HEK293 (cell line): ENCODE data around the gene SLC5A10.
"Not testable (repeated sequence)": the region's sequence is repeated elsewhere in the genome, so short reads cannot be mapped to it uniquely, and the experiment has no call there.

Experiments
- CTCF ChIA-PET: fragments of 350-600 bp; formaldehyde crosslinking; extraction: SDS; loops from one replicate; lab custom pipeline; 2021; ENCODE audit warnings: antibody characterized with exemption; lab: Yijun Ruan, JAX
- POLR2A ChIA-PET: fragments of 300-600 bp; formaldehyde crosslinking; extraction: SDS; loops from one replicate; lab custom pipeline; 2020; ENCODE audit warnings: antibody characterized with exemption, inconsistent platforms; lab: Yijun Ruan, JAX
- H3K27ac ChIP-seq: fragments of 200-500 bp; sonication (Bioruptor generic); 2 replicates; pipeline ENCODE4 v1.5.1; 2014; ENCODE audit warnings: low read depth, low read length, control low read depth, inconsistent platforms; ENCODE audit errors: extremely low read depth
- H3K36me3 ChIP-seq, 2 experiments: fragments of 200-500 bp in 1 of 2; sonication (Bioruptor generic) in 1 of 2; 1 replicate in 1 of 2; 2 replicates in 1 of 2; pipeline ENCODE4 v1.5.1; 2014 to 2017; ENCODE audit warnings: inconsistent platforms in 2 of 2, low read length in 2 of 2; ENCODE audit not compliant: control insufficient read depth in 2 of 2, insufficient read depth in 1 of 2
- H3K4me1 ChIP-seq: fragments of 200-500 bp; sonication (Bioruptor generic); 2 replicates; pipeline ENCODE4 v1.5.1; 2014; ENCODE audit warnings: mild to moderate bottlenecking, low read length, inconsistent platforms; ENCODE audit not compliant: control insufficient read depth, insufficient read depth
- H3K4me3 ChIP-seq: 2 replicates; pipeline ENCODE4 v1.5.1; 2011; ENCODE audit warnings: low read depth, mild to moderate bottlenecking, control low read depth, low read length, moderate library complexity
- H3K9me3 ChIP-seq: fragments of 200-500 bp; sonication (Bioruptor generic); 2 replicates; pipeline ENCODE4 v1.5.1; 2014; ENCODE audit warnings: low read depth, low read length, inconsistent platforms; ENCODE audit not compliant: control insufficient read depth, insufficient read depth
- EGR2 ChIP-seq: fragments of 450-650 bp; formaldehyde crosslinking; IDR thresholded peaks from 2 replicates; pipeline ENCODE4 v1.5.1; 2016; ENCODE audit warnings: low read depth, missing biosample characterization, missing genetic modification characterization
- GFI1B ChIP-seq: fragments of 450-650 bp; formaldehyde crosslinking; IDR thresholded peaks from 2 replicates; pipeline ENCODE4 v1.5.1; 2016; ENCODE audit warnings: missing biosample characterization, missing genetic modification characterization
- GLIS2 ChIP-seq: fragments of 450-650 bp; formaldehyde crosslinking; IDR thresholded peaks from 2 replicates; pipeline ENCODE4 v1.5.1; 2016; ENCODE audit warnings: missing biosample characterization, missing genetic modification characterization
- HOXD13 ChIP-seq: sonication (generic); formaldehyde crosslinking; IDR thresholded peaks from 2 replicates; pipeline ENCODE4 v1.8.0; 2022; ENCODE audit warnings: missing genetic modification reagents, borderline replicate concordance
- WT1 ChIP-seq: fragments of 450-650 bp; formaldehyde crosslinking; IDR thresholded peaks from 2 replicates; pipeline ENCODE4 v1.5.1; 2016; ENCODE audit warnings: missing biosample characterization, missing genetic modification characterization
- YY2 ChIP-seq: fragments of 450-650 bp; formaldehyde crosslinking; IDR thresholded peaks from 2 replicates; pipeline ENCODE4 v1.5.1; 2016; ENCODE audit warnings: missing biosample characterization, missing genetic modification characterization
- ZBTB20 ChIP-seq: fragments of 450-650 bp; formaldehyde crosslinking; IDR thresholded peaks from 2 replicates; pipeline ENCODE4 v1.5.1; 2016; ENCODE audit warnings: missing biosample characterization, missing genetic modification characterization
- ZBTB21 ChIP-seq: fragments of 450-650 bp; formaldehyde crosslinking; IDR thresholded peaks from 2 replicates; pipeline ENCODE4 v1.5.1; 2017; ENCODE audit warnings: missing biosample characterization, missing genetic modification characterization
- ZFP69B ChIP-seq: fragments of 450-650 bp; formaldehyde crosslinking; IDR thresholded peaks from 2 replicates; pipeline ENCODE4 v1.5.1; 2016; ENCODE audit warnings: missing biosample characterization, missing genetic modification characterization
- ZNF121 ChIP-seq: fragments of 450-650 bp; formaldehyde crosslinking; IDR thresholded peaks from 2 replicates; pipeline ENCODE4 v1.5.1; 2016; ENCODE audit warnings: missing biosample characterization, missing genetic modification characterization
- ZNF2 ChIP-seq: fragments of 450-650 bp; formaldehyde crosslinking; IDR thresholded peaks from 2 replicates; pipeline ENCODE4 v1.5.1; 2016; ENCODE audit warnings: missing biosample characterization, missing genetic modification characterization
- ZNF341 ChIP-seq: fragments of 450-650 bp; formaldehyde crosslinking; IDR thresholded peaks from 2 replicates; pipeline ENCODE4; 2016; ENCODE audit warnings: low read depth, missing biosample characterization, missing genetic modification characterization
- ZNF391 ChIP-seq: fragments of 450-650 bp; formaldehyde crosslinking; IDR thresholded peaks from 2 replicates; pipeline ENCODE4 v1.5.1; 2016; ENCODE audit warnings: low read depth, missing biosample characterization, missing genetic modification characterization, borderline replicate concordance
- ZNF561 ChIP-seq: fragments of 450-650 bp; IDR thresholded peaks from 2 replicates; pipeline ENCODE4 v1.5.1; 2018; ENCODE audit warnings: missing biosample characterization, missing genetic modification characterization, borderline replicate concordance
- ZNF623 ChIP-seq: fragments of 450-650 bp; formaldehyde crosslinking; IDR thresholded peaks from 2 replicates; pipeline ENCODE4 v1.5.1; 2016; ENCODE audit warnings: missing biosample characterization, missing genetic modification characterization
- ZNF660 ChIP-seq: fragments of 450-650 bp; IDR thresholded peaks from 2 replicates; pipeline ENCODE4 v1.5.1; 2018; ENCODE audit warnings: missing biosample characterization, mild to moderate bottlenecking, missing genetic modification characterization
- ZNF677 ChIP-seq: fragments of 450-650 bp; IDR thresholded peaks from 2 replicates; pipeline ENCODE4 v1.5.0; 2018; ENCODE audit warnings: missing biosample characterization, mild to moderate bottlenecking, missing genetic modification characterization, moderate library complexity
- ZNF76 ChIP-seq: fragments of 450-650 bp; formaldehyde crosslinking; IDR thresholded peaks from 2 replicates; pipeline ENCODE4; 2016; ENCODE audit warnings: low read depth, missing biosample characterization, missing genetic modification characterization, borderline replicate concordance
- ZSCAN30 ChIP-seq: fragments of 450-650 bp; IDR thresholded peaks from 2 replicates; pipeline ENCODE4 v1.5.1; 2018; ENCODE audit warnings: missing biosample characterization, mild to moderate bottlenecking, missing genetic modification characterization, moderate library complexity
- TF ChIP-seq, protein P1 (sequence below): fragments of 450-650 bp; formaldehyde crosslinking; IDR thresholded peaks from 2 replicates; pipeline ENCODE4 v1.5.1; 2016; ENCODE audit warnings: missing biosample characterization, missing genetic modification characterization
- TF ChIP-seq, protein P2 (sequence below): fragments of 450-650 bp; formaldehyde crosslinking; IDR thresholded peaks from 2 replicates; pipeline ENCODE4 v1.5.1; 2016; ENCODE audit warnings: missing biosample characterization, missing genetic modification characterization
- TF ChIP-seq, protein P3 (sequence below): fragments of 450-650 bp; formaldehyde crosslinking; IDR thresholded peaks from 2 replicates; pipeline ENCODE4 v1.5.1; 2016; ENCODE audit warnings: missing biosample characterization, missing genetic modification characterization
- TF ChIP-seq, protein P4 (sequence below): fragments of 450-650 bp; formaldehyde crosslinking; IDR thresholded peaks from 2 replicates; pipeline ENCODE4 v1.5.1; 2017; ENCODE audit warnings: missing biosample characterization, missing genetic modification characterization
- TF ChIP-seq, protein P5 (sequence below): fragments of 450-650 bp; formaldehyde crosslinking; IDR thresholded peaks from 2 replicates; pipeline ENCODE4 v1.5.1; 2016; ENCODE audit warnings: missing biosample characterization, missing genetic modification characterization
- TF ChIP-seq, protein P6 (sequence below): sonication (generic); formaldehyde crosslinking; IDR thresholded peaks from 2 replicates; pipeline ENCODE4 v1.8.1; 2022; ENCODE audit warnings: mild to moderate bottlenecking, moderate library complexity, missing genetic modification reagents

Gene SLC5A10

DNA sequence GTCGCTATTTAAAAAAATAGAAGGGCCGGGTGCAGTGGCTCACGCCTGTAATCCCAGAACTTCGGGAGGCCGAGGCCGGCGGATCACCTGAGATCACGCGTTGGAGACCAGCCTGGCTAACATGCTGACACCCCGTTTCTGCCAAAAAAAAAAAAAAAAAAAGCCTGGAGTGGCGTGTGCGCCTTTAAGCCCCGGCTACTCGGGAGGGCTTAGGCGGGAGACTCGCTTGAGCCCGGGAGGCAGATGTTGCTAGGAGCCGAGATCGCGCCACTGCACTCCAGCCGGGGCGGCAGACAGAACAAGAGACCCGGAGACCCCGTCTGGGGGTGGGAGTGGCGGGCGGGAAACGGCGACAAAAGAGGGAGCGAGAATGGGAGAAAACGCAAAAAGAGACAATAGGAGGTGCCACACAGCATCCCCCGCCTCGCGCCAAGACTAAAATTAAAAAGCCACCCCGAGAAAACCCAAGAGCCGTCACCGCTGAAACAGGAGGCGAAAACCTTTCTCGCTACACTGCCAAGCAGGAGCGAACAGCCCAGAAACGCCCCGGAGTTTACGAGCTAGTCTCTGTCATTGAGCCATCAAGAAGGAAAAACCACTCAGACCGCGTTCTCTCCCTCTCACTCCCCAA is 111.5 kb downstream of the SLC5A10 start:
- CTCF ChIA-PET, H3K4me1 ChIP-seq, H3K4me3 ChIP-seq, H3K9me3 ChIP-seq, H3K36me3 ChIP-seq: not testable (repeated sequence)
- POLR2A ChIA-PET: interaction anchor here (0.6 kb wide), 4 partner anchors 66 to 315 kb away, joined by 3 to 8 read pairs (median 3); partner anchors contain the start of gene MAPK7
- peak overlapping the region; percentile 46; the same call in 1 of the 2 replicates for H3K27ac ChIP-seq
- TF ChIP-seq ZNF623 (tag by site-specific recombination) (peak; percentile 37), YY2 (tag by site-specific recombination) (0 out of 2 replicates have a peak, but pooled peaks have one; percentile 71), GFI1B (tag by site-specific recombination) (peak; percentile 88), ZNF391 (peak; percentile 93; the same call in 1 of the 2 replicates), ZNF561 (tag by site-specific recombination) (peak; percentile 89), HOXD13 (CRISPR knock-in tag) (peak; percentile 88), ZNF677 (tag by site-specific recombination) (peak; percentile 78; the same call in 1 of the 2 replicates), ZSCAN30 (tag by site-specific recombination) (peak; percentile 99), ZNF76 (tag by site-specific recombination) (peak; percentile 70), ZFP69B (tag by site-specific recombination) (peak; percentile 83), ZNF660 (peak; percentile 100), ZNF2 (tag by site-specific recombination) (peak; percentile 92; the same call in 1 of the 2 replicates), ZNF121 (tag by site-specific recombination) (peak; percentile 50; the same call in 1 of the 2 replicates), ZBTB21 (tag by site-specific recombination) (0 out of 2 replicates have a peak, but pooled peaks have one; percentile 43), ZNF341 (tag by site-specific recombination) (peak; percentile 92), GLIS2 (tag by site-specific recombination) (peak; percentile 95), WT1 (peak; percentile 83), EGR2 (tag by site-specific recombination) (peak; percentile 65), ZBTB20 (tag by site-specific recombination) (peak; percentile 95)
- TF ChIP-seq, protein P1, sequence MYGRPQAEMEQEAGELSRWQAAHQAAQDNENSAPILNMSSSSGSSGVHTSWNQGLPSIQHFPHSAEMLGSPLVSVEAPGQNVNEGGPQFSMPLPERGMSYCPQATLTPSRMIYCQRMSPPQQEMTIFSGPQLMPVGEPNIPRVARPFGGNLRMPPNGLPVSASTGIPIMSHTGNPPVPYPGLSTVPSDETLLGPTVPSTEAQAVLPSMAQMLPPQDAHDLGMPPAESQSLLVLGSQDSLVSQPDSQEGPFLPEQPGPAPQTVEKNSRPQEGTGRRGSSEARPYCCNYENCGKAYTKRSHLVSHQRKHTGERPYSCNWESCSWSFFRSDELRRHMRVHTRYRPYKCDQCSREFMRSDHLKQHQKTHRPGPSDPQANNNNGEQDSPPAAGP (tag by site-specific recombination): peak; percentile 90; the same call in 1 of the 2 replicates
- TF ChIP-seq, protein P2, sequence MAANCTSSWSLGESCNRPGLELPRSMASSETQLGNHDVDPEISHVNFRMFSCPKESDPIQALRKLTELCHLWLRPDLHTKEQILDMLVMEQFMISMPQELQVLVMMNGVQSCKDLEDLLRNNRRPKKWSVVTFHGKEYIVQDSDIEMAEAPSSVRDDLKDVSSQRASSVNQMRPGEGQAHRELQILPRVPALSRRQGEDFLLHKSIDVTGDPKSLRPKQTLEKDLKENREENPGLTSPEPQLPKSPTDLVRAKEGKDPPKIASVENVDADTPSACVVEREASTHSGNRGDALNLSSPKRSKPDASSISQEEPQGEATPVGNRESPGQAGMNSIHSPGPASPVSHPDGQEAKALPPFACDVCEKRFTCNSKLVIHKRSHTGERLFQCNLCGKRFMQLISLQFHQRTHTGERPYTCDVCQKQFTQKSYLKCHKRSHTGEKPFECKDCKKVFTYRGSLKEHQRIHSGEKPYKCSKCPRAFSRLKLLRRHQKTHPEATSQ (tag by site-specific recombination): 0 out of 2 replicates have a peak, but pooled peaks have one; percentile 58
- TF ChIP-seq, protein P3, sequence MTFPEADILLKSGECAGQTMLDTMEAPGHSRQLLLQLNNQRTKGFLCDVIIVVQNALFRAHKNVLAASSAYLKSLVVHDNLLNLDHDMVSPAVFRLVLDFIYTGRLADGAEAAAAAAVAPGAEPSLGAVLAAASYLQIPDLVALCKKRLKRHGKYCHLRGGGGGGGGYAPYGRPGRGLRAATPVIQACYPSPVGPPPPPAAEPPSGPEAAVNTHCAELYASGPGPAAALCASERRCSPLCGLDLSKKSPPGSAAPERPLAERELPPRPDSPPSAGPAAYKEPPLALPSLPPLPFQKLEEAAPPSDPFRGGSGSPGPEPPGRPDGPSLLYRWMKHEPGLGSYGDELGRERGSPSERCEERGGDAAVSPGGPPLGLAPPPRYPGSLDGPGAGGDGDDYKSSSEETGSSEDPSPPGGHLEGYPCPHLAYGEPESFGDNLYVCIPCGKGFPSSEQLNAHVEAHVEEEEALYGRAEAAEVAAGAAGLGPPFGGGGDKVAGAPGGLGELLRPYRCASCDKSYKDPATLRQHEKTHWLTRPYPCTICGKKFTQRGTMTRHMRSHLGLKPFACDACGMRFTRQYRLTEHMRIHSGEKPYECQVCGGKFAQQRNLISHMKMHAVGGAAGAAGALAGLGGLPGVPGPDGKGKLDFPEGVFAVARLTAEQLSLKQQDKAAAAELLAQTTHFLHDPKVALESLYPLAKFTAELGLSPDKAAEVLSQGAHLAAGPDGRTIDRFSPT (tag by site-specific recombination): peak; percentile 99
- TF ChIP-seq, protein P4, sequence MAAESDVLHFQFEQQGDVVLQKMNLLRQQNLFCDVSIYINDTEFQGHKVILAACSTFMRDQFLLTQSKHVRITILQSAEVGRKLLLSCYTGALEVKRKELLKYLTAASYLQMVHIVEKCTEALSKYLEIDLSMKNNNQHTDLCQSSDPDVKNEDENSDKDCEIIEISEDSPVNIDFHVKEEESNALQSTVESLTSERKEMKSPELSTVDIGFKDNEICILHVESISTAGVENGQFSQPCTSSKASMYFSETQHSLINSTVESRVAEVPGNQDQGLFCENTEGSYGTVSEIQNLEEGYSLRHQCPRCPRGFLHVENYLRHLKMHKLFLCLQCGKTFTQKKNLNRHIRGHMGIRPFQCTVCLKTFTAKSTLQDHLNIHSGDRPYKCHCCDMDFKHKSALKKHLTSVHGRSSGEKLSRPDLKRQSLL (tag by site-specific recombination): peak; percentile 92; the same call in 1 of the 2 replicates
- TF ChIP-seq, protein P5, sequence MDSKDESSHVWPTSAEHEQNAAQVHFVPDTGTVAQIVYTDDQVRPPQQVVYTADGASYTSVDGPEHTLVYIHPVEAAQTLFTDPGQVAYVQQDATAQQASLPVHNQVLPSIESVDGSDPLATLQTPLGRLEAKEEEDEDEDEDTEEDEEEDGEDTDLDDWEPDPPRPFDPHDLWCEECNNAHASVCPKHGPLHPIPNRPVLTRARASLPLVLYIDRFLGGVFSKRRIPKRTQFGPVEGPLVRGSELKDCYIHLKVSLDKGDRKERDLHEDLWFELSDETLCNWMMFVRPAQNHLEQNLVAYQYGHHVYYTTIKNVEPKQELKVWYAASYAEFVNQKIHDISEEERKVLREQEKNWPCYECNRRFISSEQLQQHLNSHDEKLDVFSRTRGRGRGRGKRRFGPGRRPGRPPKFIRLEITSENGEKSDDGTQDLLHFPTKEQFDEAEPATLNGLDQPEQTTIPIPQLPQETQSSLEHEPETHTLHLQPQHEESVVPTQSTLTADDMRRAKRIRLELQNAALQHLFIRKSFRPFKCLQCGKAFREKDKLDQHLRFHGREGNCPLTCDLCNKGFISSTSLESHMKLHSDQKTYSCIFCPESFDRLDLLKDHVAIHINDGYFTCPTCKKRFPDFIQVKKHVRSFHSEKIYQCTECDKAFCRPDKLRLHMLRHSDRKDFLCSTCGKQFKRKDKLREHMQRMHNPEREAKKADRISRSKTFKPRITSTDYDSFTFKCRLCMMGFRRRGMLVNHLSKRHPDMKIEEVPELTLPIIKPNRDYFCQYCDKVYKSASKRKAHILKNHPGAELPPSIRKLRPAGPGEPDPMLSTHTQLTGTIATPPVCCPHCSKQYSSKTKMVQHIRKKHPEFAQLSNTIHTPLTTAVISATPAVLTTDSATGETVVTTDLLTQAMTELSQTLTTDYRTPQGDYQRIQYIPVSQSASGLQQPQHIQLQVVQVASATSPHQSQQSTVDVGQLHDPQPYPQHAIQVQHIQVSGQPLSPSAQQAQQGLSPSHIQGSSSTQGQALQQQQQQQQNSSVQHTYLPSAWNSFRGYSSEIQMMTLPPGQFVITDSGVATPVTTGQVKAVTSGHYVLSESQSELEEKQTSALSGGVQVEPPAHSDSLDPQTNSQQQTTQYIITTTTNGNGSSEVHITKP (tag by site-specific recombination): peak; percentile 72
- TF ChIP-seq, protein P6, sequence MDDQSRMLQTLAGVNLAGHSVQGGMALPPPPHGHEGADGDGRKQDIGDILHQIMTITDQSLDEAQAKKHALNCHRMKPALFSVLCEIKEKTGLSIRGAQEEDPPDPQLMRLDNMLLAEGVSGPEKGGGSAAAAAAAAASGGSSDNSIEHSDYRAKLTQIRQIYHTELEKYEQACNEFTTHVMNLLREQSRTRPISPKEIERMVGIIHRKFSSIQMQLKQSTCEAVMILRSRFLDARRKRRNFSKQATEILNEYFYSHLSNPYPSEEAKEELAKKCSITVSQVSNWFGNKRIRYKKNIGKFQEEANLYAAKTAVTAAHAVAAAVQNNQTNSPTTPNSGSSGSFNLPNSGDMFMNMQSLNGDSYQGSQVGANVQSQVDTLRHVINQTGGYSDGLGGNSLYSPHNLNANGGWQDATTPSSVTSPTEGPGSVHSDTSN: peak; percentile 78; the same call in 1 of the 2 replicates
